Measurements from ENCODE around the gene TMEM45B. TPM values are rescaled to one million over a fixed set of nuclear protein-coding genes. Genes with fewer than 3 reads are reported as not detected.
"Not testable (repeated sequence)": the region's sequence is repeated elsewhere in the genome, so short reads cannot be mapped to it uniquely, and the experiment has no call there.

Gene TMEM45B
- total and polyA plus RNA-seq, 3 experiments from 2014 or later: 0.44 to 1.6 (median 0.58) TPM

- Histone ChIP-seq H3K9me3 (ENCODE audit: low read length) (no peaks in the 10 kb centered on the region), H3K27ac (ENCODE audit: low read depth, low read length) (no peak overlapping the region), H3K4me1 (ENCODE audit: insufficient read depth, low read length) (peaks cover 45% of the 10 kb centered on the region), H3K36me3 (ENCODE audit: insufficient read depth, low read length) (no peaks in the 10 kb centered on the region), H3K27me3 (ENCODE audit: insufficient read depth, low read length, poor library complexity, severe bottlenecking) (no peaks in the 10 kb centered on the region), H3K4me3 (ENCODE audit: low read length) (no peak overlapping the region)
- DNase-seq: no peak
- Mint-ChIP-seq H3K4me1 (peaks cover 35 to 55% (median 45%) of the 10 kb centered on the region in 3 donors), H3K4me3 (peak overlapping the region in 4 of 7 donors; percentile 6 to 32 (median 10)), H3K27me3 (no peaks in the 10 kb centered on the region), H3K27ac (peak overlapping the region in 7 of 8 donors; percentile 0 to 98 (median 51)), H3K9me3 (no peaks in the 10 kb centered on the region), H3K36me3 (peaks cover 0 to 11% (median 2%) of the 10 kb centered on the region in 3 donors)
- CTCF ChIA-PET: interaction anchor here (1.0 kb wide), 1 partner anchor 26 kb away, joined by 4 read pairs; no protein-coding TSS in a partner anchor
- POLR2A ChIA-PET: interaction anchor here (0.8 to 2.4 kb wide), 2 partner anchors 40 kb away, joined by 3 to 16 read pairs; partner anchors contain the start of genes NFRKB and TMEM45B
These were observed 39.4 kb downstream of the TMEM45B start for GRCh38 chr11:129855086-129855485.

GRCh38 chr11:129856036-129856435 lies 40.4 kb downstream of the TMEM45B start:
- Mint-ChIP-seq H3K4me3 (no peak overlapping the region), H3K27ac (peak overlapping the region in 2 of 8 donors; percentile 52 to 53), H3K36me3 (peaks cover 0 to 18% (median 2%) of the 10 kb centered on the region in 3 donors), H3K9me3 (no peaks in the 10 kb centered on the region), H3K4me1 (peaks cover 38 to 62% (median 50%) of the 10 kb centered on the region in 3 donors), H3K27me3 (no peaks in the 10 kb centered on the region)
- DNase-seq: no peak
- Histone ChIP-seq H3K9me3 (ENCODE audit: low read length) (no peaks in the 10 kb centered on the region), H3K27me3 (ENCODE audit: insufficient read depth, low read length, poor library complexity, severe bottlenecking) (no peaks in the 10 kb centered on the region), H3K36me3 (ENCODE audit: insufficient read depth, low read length) (no peaks in the 10 kb centered on the region), H3K27ac (ENCODE audit: low read depth, low read length) (no peak overlapping the region), H3K4me3 (ENCODE audit: low read length) (no peak overlapping the region), H3K4me1 (ENCODE audit: insufficient read depth, low read length) (peaks cover 54% of the 10 kb centered on the region)
- CTCF ChIA-PET: no interaction called here
- POLR2A ChIA-PET: no interaction called here

GRCh38 chr11:129861702-129862522 lies 46.3 kb downstream of the TMEM45B start:
- Histone ChIP-seq H3K4me1 (ENCODE audit: insufficient read depth, low read length) (peaks cover 40% of the 10 kb centered on the region), H3K9me3 (ENCODE audit: low read length) (no peaks in the 10 kb centered on the region)
- peak overlapping the region; percentile 41 to 92 (median 77) for H3K27ac Mint-ChIP-seq

GRCh38 chr11:129864811-129865210 lies 49.2 kb downstream of the TMEM45B start:
- Histone ChIP-seq H3K27me3 (ENCODE audit: insufficient read depth, low read length, poor library complexity, severe bottlenecking) (no peaks in the 10 kb centered on the region), H3K36me3 (ENCODE audit: insufficient read depth, low read length) (peaks cover 46% of the 10 kb centered on the region), H3K9me3 (ENCODE audit: low read length) (no peaks in the 10 kb centered on the region), H3K4me1 (ENCODE audit: insufficient read depth, low read length) (peaks cover 26% of the 10 kb centered on the region), H3K27ac (ENCODE audit: low read depth, low read length) (no peak overlapping the region), H3K4me3 (ENCODE audit: low read length) (no peak overlapping the region)
- ChIA-PET POLR2A (no interaction called here), CTCF (interaction anchor here (1.9 kb wide), 1 partner anchor 10 kb away, joined by 4 read pairs; no protein-coding TSS in a partner anchor)
- peaks cover 15 to 91% (median 35%) of the 10 kb centered on the region in 3 donors for H3K36me3 Mint-ChIP-seq
- peaks cover 19 to 40% (median 32%) of the 10 kb centered on the region in 3 donors for H3K4me1 Mint-ChIP-seq
- no peak overlapping the region for H3K4me3 Mint-ChIP-seq
- no peaks in the 10 kb centered on the region for H3K9me3 Mint-ChIP-seq
- no peak for DNase-seq
- no peaks in the 10 kb centered on the region for H3K27me3 Mint-ChIP-seq
- H3K27ac Mint-ChIP-seq: peak overlapping the region in 3 of 8 donors; percentile 51 to 75 (median 57)

More at GRCh38 chr11:129861702-129862522, 46.3 kb downstream of the TMEM45B start:
- no peak for DNase-seq
- Mint-ChIP-seq H3K4me3 (no peak overlapping the region), H3K36me3 (peaks cover 15 to 73% (median 23%) of the 10 kb centered on the region in 3 donors), H3K9me3 (no peaks in the 10 kb centered on the region), H3K27me3 (no peaks in the 10 kb centered on the region), H3K4me1 (peaks cover 21 to 54% (median 42%) of the 10 kb centered on the region in 3 donors)
- Histone ChIP-seq H3K4me3 (ENCODE audit: low read length) (no peak overlapping the region), H3K36me3 (ENCODE audit: insufficient read depth, low read length) (peaks cover 37% of the 10 kb centered on the region), H3K27ac (ENCODE audit: low read depth, low read length) (no peak overlapping the region), H3K27me3 (ENCODE audit: insufficient read depth, low read length, poor library complexity, severe bottlenecking) (no peaks in the 10 kb centered on the region)
- ChIA-PET POLR2A (interaction anchor here (0.7 kb wide), 1 partner anchor 8 kb away, joined by 3 read pairs; no protein-coding TSS in a partner anchor), CTCF (interaction anchor here (1.0 to 2.1 kb wide), 3 partner anchors 11 to 270 kb away, joined by 3 to 5 read pairs (median 4); no protein-coding TSS in a partner anchor)

- no peaks in the 10 kb centered on the region for H3K9me3 ChIP-seq (ENCODE audit: low read length)
- H3K4me3 ChIP-seq (ENCODE audit: low read length): no peak overlapping the region
- H3K27ac Mint-ChIP-seq: peak overlapping the region in 5 of 8 donors; percentile 37 to 77 (median 66)
- H3K27me3 Mint-ChIP-seq: no peaks in the 10 kb centered on the region
- H3K9me3 Mint-ChIP-seq: no peaks in the 10 kb centered on the region
- H3K36me3 ChIP-seq (ENCODE audit: insufficient read depth, low read length): peaks cover 53% of the 10 kb centered on the region
- no peaks in the 10 kb centered on the region for H3K27me3 ChIP-seq (ENCODE audit: insufficient read depth, low read length, poor library complexity, severe bottlenecking)
- peak in 1 of 5 donors; percentile 29 for DNase-seq
- POLR2A ChIA-PET: no interaction called here
- H3K27ac ChIP-seq (ENCODE audit: low read depth, low read length): no peak overlapping the region
- no peak overlapping the region for H3K4me3 Mint-ChIP-seq
- H3K4me1 ChIP-seq (ENCODE audit: insufficient read depth, low read length): peaks cover 18% of the 10 kb centered on the region
- CTCF ChIA-PET: interaction anchor here (1.9 kb wide), 1 partner anchor 9 kb away, joined by 4 read pairs; no protein-coding TSS in a partner anchor
- H3K36me3 Mint-ChIP-seq: peaks cover 15 to 93% (median 37%) of the 10 kb centered on the region in 3 donors
- peaks cover 18 to 34% (median 29%) of the 10 kb centered on the region in 3 donors for H3K4me1 Mint-ChIP-seq
These were observed 50.1 kb downstream of the TMEM45B start for GRCh38 chr11:129865701-129866100.

- no peaks in the 10 kb centered on the region for H3K27me3 Mint-ChIP-seq
- H3K9me3 ChIP-seq (ENCODE audit: low read length): no peaks in the 10 kb centered on the region
- H3K4me1 ChIP-seq (ENCODE audit: insufficient read depth, low read length): peaks cover 12% of the 10 kb centered on the region
- DNase-seq: no peak
- H3K36me3 ChIP-seq (ENCODE audit: insufficient read depth, low read length): peaks cover 59% of the 10 kb centered on the region
- peak overlapping the region in 5 of 8 donors; percentile 38 to 77 (median 66) for H3K27ac Mint-ChIP-seq
- H3K27ac ChIP-seq (ENCODE audit: low read depth, low read length): no peak overlapping the region
- POLR2A ChIA-PET: interaction anchor here (0.6 kb wide), 1 partner anchor 1786 kb away, joined by 3 read pairs; no protein-coding TSS in a partner anchor
- CTCF ChIA-PET: no interaction called here
- H3K4me3 ChIP-seq (ENCODE audit: low read length): no peak overlapping the region
- H3K4me1 Mint-ChIP-seq: peaks cover 14 to 28% (median 22%) of the 10 kb centered on the region in 3 donors
- no peaks in the 10 kb centered on the region for H3K27me3 ChIP-seq (ENCODE audit: insufficient read depth, low read length, poor library complexity, severe bottlenecking)
- H3K4me3 Mint-ChIP-seq: no peak overlapping the region
- no peaks in the 10 kb centered on the region for H3K9me3 Mint-ChIP-seq
- H3K36me3 Mint-ChIP-seq: peaks cover 16 to 93% (median 41%) of the 10 kb centered on the region in 3 donors
These were observed 50.7 kb downstream of the TMEM45B start for GRCh38 chr11:129866311-129866710.

GRCh38 chr11:129868626-129869025 lies 53.0 kb downstream of the TMEM45B start:
- H3K4me1 ChIP-seq (ENCODE audit: insufficient read depth, low read length); DNase-seq; H3K4me3 Mint-ChIP-seq; H3K27me3 Mint-ChIP-seq; H3K9me3 Mint-ChIP-seq; H3K27me3 ChIP-seq (ENCODE audit: insufficient read depth, low read length, poor library complexity, severe bottlenecking); H3K9me3 ChIP-seq (ENCODE audit: low read length); H3K27ac ChIP-seq (ENCODE audit: low read depth, low read length); H3K27ac Mint-ChIP-seq; POLR2A ChIA-PET; H3K4me3 ChIP-seq (ENCODE audit: low read length); CTCF ChIA-PET: not testable (repeated sequence)
- peaks cover 74% of the 10 kb centered on the region for H3K36me3 ChIP-seq (ENCODE audit: insufficient read depth, low read length)
- Mint-ChIP-seq H3K36me3 (peaks cover 21 to 98% (median 53%) of the 10 kb centered on the region in 3 donors), H3K4me1 (peaks cover 9 to 16% (median 9%) of the 10 kb centered on the region in 3 donors)

GRCh38 chr11:129871914-129872313 lies 56.3 kb downstream of the TMEM45B start:
- Mint-ChIP-seq H3K4me3 (no peak overlapping the region), H3K9me3 (no peaks in the 10 kb centered on the region), H3K4me1 (peaks cover under 1 to 5% (median 1%) of the 10 kb centered on the region in 3 donors), H3K36me3 (peaks cover 26 to 96% (median 55%) of the 10 kb centered on the region in 3 donors), H3K27me3 (no peaks in the 10 kb centered on the region), H3K27ac (peak overlapping the region in 3 of 8 donors; percentile 0 to 46 (median 6))
- Histone ChIP-seq H3K36me3 (ENCODE audit: insufficient read depth, low read length) (peaks cover 75% of the 10 kb centered on the region), H3K4me1 (ENCODE audit: insufficient read depth, low read length) (no peaks in the 10 kb centered on the region), H3K27me3 (ENCODE audit: insufficient read depth, low read length, poor library complexity, severe bottlenecking) (no peaks in the 10 kb centered on the region), H3K27ac (ENCODE audit: low read depth, low read length) (no peak overlapping the region), H3K4me3 (ENCODE audit: low read length) (no peak overlapping the region), H3K9me3 (ENCODE audit: low read length) (no peaks in the 10 kb centered on the region)
- POLR2A ChIA-PET: no interaction called here
- CTCF ChIA-PET: interaction anchor here (1.4 kb wide), 1 partner anchor 9 kb away, joined by 3 read pairs; no protein-coding TSS in a partner anchor
- no peak for DNase-seq

All from CD8-positive, alpha-beta memory T cell (primary cell).